ENCODE results near the gene HOXB7. TPM values are rescaled to one million over a fixed set of nuclear protein-coding genes. Genes with fewer than 3 reads are reported as not detected.

Gene HOXB7
- total RNA-seq, 1 donor from 2014 or later: 0.39 TPM

DNA sequence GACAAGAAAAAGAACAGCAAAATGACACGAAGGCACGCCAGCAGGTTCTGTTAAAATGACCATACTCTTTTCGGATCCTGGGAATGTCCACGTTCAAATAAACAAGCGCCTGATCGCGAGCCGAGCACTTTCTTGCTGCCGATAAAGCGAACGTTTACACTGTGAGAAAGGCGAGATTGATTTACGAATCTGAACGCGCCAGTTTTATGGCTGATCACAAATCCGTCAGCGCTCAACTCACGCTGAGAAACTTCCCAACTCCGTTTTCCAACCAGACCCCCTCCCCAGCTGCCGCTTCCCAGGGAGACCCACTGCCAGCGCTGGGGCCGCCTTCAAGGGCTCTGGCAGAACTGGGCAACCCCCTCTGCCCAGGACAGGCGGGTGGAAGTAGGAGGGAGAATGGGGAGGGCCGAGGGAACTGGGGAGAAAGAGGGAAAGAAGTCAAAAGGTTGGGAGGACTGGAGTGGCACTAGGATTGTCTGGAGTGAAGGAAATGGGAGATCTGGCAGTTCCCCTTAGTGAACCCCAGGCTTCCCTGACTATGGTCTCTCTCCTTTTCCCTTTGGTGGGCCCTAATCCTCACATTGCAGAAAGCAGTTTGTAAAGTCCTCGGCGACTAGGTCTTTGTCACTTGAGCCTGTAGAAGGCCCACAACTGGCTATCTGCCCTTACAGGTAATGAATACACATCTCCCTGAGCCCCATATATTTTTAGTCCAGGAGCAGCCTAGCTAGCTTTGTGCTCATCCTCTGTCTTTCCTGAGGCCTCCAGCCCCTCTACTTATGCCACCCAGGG is 39.6 kb downstream of the HOXB7 start:
- H3K36me3 Mint-ChIP-seq (ENCODE audit: low read depth): peaks cover 12% of the 10 kb centered on the region
- H3K27ac Mint-ChIP-seq: no peak overlapping the region
- intact Hi-C loops (cut with micrococcal nuclease): no loop called here
- H3K4me1 Mint-ChIP-seq (ENCODE audit: low read depth): peaks cover 17% of the 10 kb centered on the region
- no peak for DNase-seq (ENCODE audit: low spot score)
- H3K4me3 Mint-ChIP-seq (ENCODE audit: low read depth): no peak overlapping the region
- H3K27me3 Mint-ChIP-seq (ENCODE audit: low read depth): peaks cover 24% of the 10 kb centered on the region
- H3K9me3 Mint-ChIP-seq: no peaks in the 10 kb centered on the region

DNA sequence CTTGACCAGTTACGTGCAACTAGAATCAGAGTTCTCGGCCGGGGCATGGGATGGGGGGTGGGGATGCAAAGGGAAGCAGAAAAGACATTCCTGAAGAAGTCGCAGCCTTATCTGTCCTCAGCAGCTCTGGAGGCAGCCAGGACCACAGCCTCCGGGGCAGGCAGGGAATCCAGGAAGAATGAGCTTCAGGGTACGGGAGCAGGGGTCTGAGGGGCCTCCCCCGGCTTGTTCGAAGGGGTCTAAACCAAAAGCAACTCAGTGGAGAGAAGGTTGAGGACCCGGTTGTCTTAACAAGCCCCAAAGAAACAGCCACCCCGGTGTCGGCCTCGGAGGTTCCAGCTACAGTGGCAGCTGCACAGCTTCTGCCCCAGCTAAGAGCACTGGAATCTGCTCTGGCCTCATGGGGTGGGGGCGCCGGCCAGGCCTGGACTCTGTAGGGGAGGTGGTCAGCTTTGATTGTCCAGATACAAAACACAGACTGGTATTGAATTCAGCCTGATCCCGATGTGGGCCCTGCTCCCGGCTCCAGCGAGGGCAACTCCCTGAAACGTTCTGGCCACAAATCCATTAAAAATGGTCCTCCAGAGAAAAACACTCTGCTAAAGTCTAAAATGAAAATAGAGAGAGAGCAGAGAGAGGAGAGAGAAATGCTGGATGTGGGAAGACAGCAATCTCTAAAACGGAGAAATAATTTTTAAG is 40.3 kb downstream of the HOXB7 start:
- Mint-ChIP-seq H3K27ac (no peak overlapping the region), H3K9me3 (no peaks in the 10 kb centered on the region), H3K4me3 (ENCODE audit: low read depth) (no peak overlapping the region), H3K36me3 (ENCODE audit: low read depth) (peaks cover 12% of the 10 kb centered on the region), H3K4me1 (ENCODE audit: low read depth) (peaks cover 10% of the 10 kb centered on the region), H3K27me3 (ENCODE audit: low read depth) (peaks cover 24% of the 10 kb centered on the region)
- intact Hi-C loops (cut with micrococcal nuclease): no loop called here
- no peak for DNase-seq (ENCODE audit: low spot score)

DNA sequence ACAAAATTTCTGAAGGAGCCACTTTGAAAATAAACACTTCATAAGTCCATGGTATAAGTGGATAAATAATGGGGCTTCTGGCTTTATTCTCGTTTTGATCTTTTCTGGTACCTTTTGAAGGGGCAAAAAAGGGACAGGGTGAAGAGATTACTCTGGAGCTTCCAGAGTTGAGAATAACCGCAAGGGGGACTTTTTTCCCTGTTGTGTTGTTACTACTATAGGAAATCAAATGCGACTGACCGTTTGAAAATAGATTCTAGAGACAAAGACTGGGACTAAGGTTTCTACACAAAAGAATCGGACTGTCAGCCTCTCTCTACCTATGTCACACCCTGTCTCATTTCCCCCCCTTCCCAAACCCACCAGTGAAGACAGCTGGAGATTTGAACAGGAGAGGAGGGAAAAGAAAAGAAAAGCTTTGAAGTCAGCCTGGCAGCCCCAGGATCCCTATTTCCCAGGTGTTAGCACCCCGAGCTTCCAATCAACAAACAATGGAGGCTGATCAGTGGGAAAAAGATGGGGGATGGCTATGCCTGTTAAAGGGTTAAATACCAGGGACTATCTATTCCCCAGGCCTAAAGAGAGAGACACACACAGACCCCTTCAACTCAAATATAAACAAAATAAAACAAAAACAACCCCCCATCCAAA is 41.0 kb downstream of the HOXB7 start:
- Mint-ChIP-seq H3K4me3 (ENCODE audit: low read depth) (no peak overlapping the region), H3K36me3 (ENCODE audit: low read depth) (peaks cover 10% of the 10 kb centered on the region), H3K4me1 (ENCODE audit: low read depth) (peaks cover 9% of the 10 kb centered on the region), H3K9me3 (no peaks in the 10 kb centered on the region), H3K27ac (no peak overlapping the region), H3K27me3 (ENCODE audit: low read depth) (peaks cover 25% of the 10 kb centered on the region)
- no peak for DNase-seq (ENCODE audit: low spot score)
- intact Hi-C loops (cut with micrococcal nuclease): no loop called here

DNA sequence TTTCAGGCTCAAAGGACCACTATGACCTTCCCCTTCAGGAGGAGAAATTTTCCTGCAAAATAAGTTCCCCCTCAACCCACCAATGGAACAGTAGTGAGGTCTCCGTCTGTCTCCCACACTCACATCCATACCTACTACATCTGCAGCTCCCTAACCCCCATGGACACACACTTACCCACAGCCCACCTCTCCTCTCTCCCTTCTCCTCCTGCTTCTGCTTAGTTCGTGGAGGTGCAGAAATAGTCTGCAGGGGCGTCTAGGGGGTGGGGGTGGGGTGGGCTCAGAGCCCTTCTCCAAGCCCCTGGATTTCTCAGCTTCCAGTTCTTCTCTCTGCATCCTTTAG is 41.6 kb downstream of the HOXB7 start:
- no peak for DNase-seq (ENCODE audit: low spot score)
- peaks cover 9% of the 10 kb centered on the region for H3K4me1 Mint-ChIP-seq (ENCODE audit: low read depth)
- no peak overlapping the region for H3K4me3 Mint-ChIP-seq (ENCODE audit: low read depth)
- intact Hi-C loops (cut with micrococcal nuclease): no loop called here
- peaks cover 10% of the 10 kb centered on the region for H3K36me3 Mint-ChIP-seq (ENCODE audit: low read depth)
- H3K9me3 Mint-ChIP-seq: no peaks in the 10 kb centered on the region
- peaks cover 28% of the 10 kb centered on the region for H3K27me3 Mint-ChIP-seq (ENCODE audit: low read depth)
- H3K27ac Mint-ChIP-seq: no peak overlapping the region

DNA sequence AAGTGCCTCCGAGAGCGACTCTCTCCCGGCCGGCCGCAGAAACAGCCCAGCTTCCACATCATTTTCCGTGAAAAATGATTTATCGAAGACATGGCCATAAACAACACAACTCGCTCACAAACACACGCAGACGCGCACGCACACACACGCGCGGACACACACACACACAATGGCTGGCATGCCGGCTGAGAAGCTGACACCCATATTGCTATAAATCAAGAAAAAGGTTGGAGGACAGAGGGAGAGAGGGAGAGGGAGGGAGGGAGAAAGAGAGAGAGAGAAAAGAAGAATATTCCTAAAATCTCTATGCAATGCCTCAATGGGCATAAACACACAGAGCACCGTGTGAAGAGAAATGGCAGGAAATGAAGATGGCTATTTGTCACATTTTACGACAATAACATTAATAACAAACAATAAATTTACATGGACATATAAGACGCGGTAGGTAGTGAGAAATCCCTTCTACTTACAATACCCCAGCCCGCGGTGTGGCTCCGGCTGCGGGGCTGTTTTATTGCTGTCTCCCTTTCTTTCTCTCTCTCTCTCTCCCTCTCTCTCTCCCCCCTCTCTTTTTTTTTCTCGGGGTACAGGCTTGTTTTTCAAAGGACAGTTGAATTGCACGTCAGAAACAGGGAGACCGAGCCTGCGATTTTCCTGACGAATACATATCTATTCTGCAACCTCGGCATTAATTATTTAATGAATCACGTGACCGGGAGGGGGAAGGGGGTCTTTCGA is 42.1 kb downstream of the HOXB7 start:
- H3K9me3 Mint-ChIP-seq: no peaks in the 10 kb centered on the region
- intact Hi-C loops (cut with micrococcal nuclease): no loop called here
- peaks cover 10% of the 10 kb centered on the region for H3K36me3 Mint-ChIP-seq (ENCODE audit: low read depth)
- no peak for DNase-seq (ENCODE audit: low spot score)
- H3K4me3 Mint-ChIP-seq (ENCODE audit: low read depth): no peak overlapping the region
- peaks cover 9% of the 10 kb centered on the region for H3K4me1 Mint-ChIP-seq (ENCODE audit: low read depth)
- peaks cover 30% of the 10 kb centered on the region for H3K27me3 Mint-ChIP-seq (ENCODE audit: low read depth)
- no peak overlapping the region for H3K27ac Mint-ChIP-seq

DNA sequence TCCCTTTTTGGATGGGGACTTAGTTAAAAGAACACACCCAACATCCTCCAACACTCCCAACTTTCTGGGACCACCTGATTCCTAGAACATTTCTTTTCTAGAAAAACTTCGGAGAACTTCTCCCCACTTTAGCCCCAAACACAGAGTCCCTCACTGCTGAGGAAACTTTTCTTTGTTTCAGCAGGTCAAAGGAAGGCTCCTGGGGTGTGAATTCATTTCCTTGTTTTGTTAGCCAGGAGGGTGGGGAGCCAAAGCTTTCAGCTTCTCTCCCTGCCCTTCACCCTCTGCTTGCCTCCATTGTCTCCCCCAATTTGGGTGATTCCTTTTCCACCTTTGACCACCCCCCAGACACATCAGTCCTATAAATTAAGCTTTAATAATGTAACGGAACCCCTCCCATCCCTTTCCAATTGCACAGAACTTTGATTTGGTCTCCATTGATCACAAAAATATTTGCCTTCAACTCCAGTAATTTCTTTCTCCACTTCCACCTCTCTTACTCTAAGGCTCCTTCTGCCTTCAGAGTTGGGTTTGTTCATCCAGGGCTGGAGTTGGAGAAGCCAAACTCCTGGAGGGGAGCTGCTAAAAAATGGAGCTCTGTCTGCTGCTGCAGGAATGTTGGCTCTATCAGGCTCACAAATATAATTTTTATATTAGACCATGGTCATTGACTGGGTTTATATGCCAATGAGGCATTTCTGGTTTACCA is 43.0 kb downstream of the HOXB7 start:
- peaks cover 5% of the 10 kb centered on the region for H3K4me1 Mint-ChIP-seq (ENCODE audit: low read depth)
- H3K36me3 Mint-ChIP-seq (ENCODE audit: low read depth): peaks cover 10% of the 10 kb centered on the region
- peaks cover 28% of the 10 kb centered on the region for H3K27me3 Mint-ChIP-seq (ENCODE audit: low read depth)
- H3K4me3 Mint-ChIP-seq (ENCODE audit: low read depth): no peak overlapping the region
- intact Hi-C loops (cut with micrococcal nuclease): no loop called here
- H3K9me3 Mint-ChIP-seq: no peaks in the 10 kb centered on the region
- H3K27ac Mint-ChIP-seq: no peak overlapping the region
- no peak for DNase-seq (ENCODE audit: low spot score)

DNA sequence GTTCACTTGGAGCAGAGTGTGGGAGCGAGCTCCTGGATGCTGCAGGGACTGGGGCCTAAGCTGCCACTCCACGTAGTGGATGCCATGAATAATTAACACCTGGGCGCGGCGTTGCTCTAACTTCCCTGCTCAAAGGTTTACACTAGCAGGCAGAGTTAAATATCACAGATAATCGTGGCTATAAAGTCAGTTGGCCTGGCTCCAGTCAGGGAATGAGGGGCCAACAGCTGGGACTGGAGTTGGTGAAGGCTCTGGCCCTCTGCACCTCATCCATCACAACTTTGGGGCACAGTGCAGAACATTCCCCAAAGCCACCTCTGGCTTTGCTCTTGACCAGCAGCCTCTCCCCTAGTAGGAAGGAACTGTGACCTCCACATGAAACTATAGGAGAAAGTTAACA is 43.6 kb downstream of the HOXB7 start:
- no peak for DNase-seq (ENCODE audit: low spot score)
- Mint-ChIP-seq H3K27ac (no peak overlapping the region), H3K4me1 (ENCODE audit: low read depth) (peaks cover 5% of the 10 kb centered on the region), H3K36me3 (ENCODE audit: low read depth) (peaks cover 10% of the 10 kb centered on the region), H3K4me3 (ENCODE audit: low read depth) (no peak overlapping the region), H3K9me3 (no peaks in the 10 kb centered on the region), H3K27me3 (ENCODE audit: low read depth) (peaks cover 31% of the 10 kb centered on the region)
- intact Hi-C loops (cut with micrococcal nuclease): no loop called here

DNA sequence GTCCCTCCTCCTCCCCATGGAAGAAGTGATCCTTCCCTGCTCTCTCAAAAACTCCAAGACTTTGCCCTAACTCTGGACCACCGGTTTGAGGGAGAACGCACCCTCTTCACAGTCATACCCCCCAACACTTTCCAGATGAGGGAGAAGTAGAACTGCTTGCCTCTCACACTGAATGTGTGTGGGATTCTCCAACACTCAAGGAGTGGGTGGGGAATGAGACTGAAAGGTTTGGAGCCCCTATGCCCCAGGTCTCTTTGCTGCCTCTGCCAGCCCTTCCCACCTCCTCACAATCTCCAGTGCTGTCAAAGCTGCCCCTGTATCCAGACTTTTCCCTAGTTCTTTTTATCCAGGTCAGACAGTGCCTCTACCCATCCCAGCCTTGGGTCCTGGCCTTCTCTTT is 44.1 kb downstream of the HOXB7 start:
- Mint-ChIP-seq H3K9me3 (no peaks in the 10 kb centered on the region), H3K4me1 (ENCODE audit: low read depth) (peaks cover 6% of the 10 kb centered on the region), H3K4me3 (ENCODE audit: low read depth) (no peak overlapping the region), H3K27me3 (ENCODE audit: low read depth) (peaks cover 29% of the 10 kb centered on the region), H3K27ac (no peak overlapping the region), H3K36me3 (ENCODE audit: low read depth) (peaks cover 8% of the 10 kb centered on the region)
- no peak for DNase-seq (ENCODE audit: low spot score)
- intact Hi-C loops (cut with micrococcal nuclease): no loop called here

DNA sequence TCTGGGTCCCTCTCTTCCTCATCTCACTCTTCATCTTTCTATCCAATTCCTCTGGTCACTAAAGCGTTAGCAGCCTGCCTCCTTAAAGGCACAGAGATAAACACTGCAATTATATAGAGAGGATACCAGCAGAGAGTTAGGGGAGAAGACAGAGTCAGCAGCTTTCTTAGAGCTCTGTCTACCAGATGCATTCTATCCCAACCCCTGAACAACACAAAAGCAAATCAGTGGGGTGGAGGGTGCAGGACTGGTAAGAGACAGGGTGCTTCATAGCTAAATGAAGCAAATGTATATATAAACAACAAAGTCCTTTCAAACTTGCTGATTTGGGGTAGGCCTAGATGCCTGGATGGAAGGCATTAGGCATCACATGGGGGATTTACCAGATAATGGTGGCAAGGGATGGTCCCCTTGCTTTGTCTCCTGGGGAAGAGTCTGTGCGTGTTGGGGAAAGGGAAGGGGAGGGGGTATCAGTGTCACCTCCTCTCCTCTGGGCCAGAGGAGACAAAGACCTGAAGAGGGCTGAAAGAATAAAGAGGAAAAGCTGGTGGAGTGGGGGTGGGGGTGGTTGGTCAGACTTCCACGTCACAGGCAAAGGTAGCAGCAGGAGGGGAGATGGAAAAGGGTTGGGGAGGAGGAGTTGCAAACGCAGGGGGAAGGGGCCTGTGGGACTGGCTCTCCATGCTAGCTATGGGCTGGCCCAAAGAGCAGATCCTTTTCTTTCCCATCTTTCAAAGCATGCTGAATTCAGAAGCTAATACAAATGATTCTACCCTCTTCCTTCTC is 44.7 kb downstream of the HOXB7 start:
- Mint-ChIP-seq H3K4me3 (ENCODE audit: low read depth) (no peak overlapping the region), H3K36me3 (ENCODE audit: low read depth) (peaks cover 7% of the 10 kb centered on the region), H3K4me1 (ENCODE audit: low read depth) (peaks cover 9% of the 10 kb centered on the region), H3K9me3 (no peaks in the 10 kb centered on the region), H3K27me3 (ENCODE audit: low read depth) (peaks cover 27% of the 10 kb centered on the region), H3K27ac (no peak overlapping the region)
- no peak for DNase-seq (ENCODE audit: low spot score)
- intact Hi-C loops (cut with micrococcal nuclease): no loop called here

DNA sequence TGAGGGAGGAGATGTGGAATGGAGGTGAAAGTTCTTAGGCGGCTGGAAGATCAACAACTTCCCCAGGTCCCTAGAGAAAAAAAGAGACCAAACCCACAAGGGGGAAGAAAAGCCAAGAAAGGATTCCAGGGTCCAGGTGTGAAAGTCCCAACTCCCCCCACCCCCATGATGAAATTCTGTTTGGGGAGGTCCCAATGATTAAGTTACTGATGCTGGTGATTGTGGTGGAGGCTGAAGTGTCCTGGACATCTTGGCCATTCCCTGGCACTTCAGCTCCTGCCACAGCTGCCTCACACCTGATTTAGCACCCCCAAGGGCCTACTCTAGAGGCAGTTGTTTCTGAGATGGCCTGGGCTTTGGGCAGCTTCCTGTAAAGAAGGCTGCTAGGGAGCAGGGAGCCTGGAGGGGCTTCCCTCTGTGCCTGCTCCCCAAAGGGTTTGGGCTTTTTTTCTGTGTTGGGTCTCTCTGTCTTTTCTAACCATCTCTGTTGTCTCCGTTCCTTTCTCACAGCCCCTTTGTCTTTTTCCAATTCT is 45.7 kb downstream of the HOXB7 start:
- no peaks in the 10 kb centered on the region for H3K9me3 Mint-ChIP-seq
- DNase-seq (ENCODE audit: low spot score): no peak
- no peak overlapping the region for H3K4me3 Mint-ChIP-seq (ENCODE audit: low read depth)
- peaks cover 7% of the 10 kb centered on the region for H3K36me3 Mint-ChIP-seq (ENCODE audit: low read depth)
- peaks cover 10% of the 10 kb centered on the region for H3K4me1 Mint-ChIP-seq (ENCODE audit: low read depth)
- H3K27ac Mint-ChIP-seq: no peak overlapping the region
- intact Hi-C loops (cut with micrococcal nuclease): no loop called here
- H3K27me3 Mint-ChIP-seq (ENCODE audit: low read depth): peaks cover 30% of the 10 kb centered on the region

DNA sequence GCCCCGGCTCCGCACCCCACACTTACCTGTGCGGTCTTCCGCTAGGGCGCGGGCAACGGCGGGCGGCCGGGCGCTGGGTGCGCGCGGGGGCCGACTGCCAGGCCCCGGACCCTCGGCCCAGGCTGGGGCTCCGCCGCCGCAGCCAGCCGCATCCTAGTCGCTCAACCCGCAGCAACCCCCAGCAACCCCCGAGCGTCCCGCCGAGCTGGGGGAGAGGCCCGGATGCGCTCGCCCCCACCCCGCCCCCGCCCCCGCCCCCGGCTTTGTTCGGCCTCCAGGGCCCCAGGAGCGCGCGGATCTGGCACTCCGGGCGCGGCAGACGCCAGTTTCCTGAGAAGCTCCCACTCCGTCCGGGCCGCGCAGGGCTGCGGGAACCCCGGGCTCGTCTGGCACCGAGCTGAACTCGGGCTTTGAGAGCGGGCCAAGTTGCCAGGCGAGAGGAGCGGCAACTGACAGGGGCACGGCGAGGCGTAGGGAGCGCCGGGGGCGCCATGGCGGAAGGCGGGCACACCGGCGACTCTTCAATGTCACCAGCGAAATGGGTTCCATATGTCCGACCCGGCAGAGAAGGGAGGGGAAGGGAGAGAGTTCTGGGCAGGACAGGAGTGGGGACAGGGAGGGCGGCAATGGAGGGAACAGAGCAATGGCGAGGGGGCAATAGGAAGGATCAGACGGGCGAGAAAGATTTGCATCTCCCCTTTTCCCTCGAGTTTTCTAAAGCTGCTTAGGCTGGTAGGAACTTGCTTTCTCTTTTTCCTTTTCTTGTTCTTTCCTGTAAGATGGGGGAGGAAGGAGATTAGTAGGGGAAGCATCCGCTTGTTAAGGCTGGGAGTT is 46.4 kb downstream of the HOXB7 start:
- H3K36me3 Mint-ChIP-seq (ENCODE audit: low read depth): peaks cover 7% of the 10 kb centered on the region
- H3K27ac Mint-ChIP-seq: no peak overlapping the region
- no peak for DNase-seq (ENCODE audit: low spot score)
- H3K9me3 Mint-ChIP-seq: no peaks in the 10 kb centered on the region
- peaks cover 23% of the 10 kb centered on the region for H3K27me3 Mint-ChIP-seq (ENCODE audit: low read depth)
- intact Hi-C loops (cut with micrococcal nuclease): no loop called here
- peaks cover 10% of the 10 kb centered on the region for H3K4me1 Mint-ChIP-seq (ENCODE audit: low read depth)
- no peak overlapping the region for H3K4me3 Mint-ChIP-seq (ENCODE audit: low read depth)

Measured in activated T-helper 2 cell treated with anti-CD3 and anti-CD28 coated beads, Interferon-gamma antibody, Interleukin-2, Interleukin-4, amounts not matched to agents 10 μg/mL and 5 μg/mL and 100 μg/mL, durations not matched to agents 14 hours and 24 hours and 36 hours (primary cell).